HG02840 (cell line): ENCODE data around the gene RINL.
"Not testable (repeated sequence)": the region's sequence is repeated elsewhere in the genome, so short reads cannot be mapped to it uniquely, and the experiment has no call there.

ENCODE experiments used
- ATAC-seq: cut with Tn5 transposase; IDR thresholded peaks from one replicate; pipeline ENCODE4 v1.9.1; 2021; ENCODE audit warnings: mild to moderate bottlenecking, moderate library complexity, moderate number of reproducible peaks; ENCODE audit not compliant: unreplicated experiment, low FRiP score

RINL gene

DNA sequence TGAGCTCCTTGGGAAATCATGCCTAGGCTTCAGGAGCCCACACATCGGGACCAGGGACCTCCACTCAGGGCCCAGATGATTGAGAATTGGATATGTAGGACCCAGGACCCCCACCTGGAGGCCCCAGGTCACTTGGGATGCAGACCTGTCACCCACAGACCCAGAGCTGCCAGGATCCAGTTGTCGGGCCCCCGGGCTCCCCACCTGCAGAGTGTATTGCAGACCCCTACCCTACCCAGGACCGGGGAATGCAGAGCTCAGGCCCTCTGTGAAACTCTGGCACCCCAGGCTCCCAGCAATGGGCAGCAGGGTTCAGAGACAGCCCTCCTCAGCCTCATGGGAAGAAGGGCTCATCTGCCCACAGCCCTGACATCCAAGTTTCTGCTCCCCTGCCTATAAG is 27.5 kb upstream of the RINL start:
- no peak for ATAC-seq

DNA sequence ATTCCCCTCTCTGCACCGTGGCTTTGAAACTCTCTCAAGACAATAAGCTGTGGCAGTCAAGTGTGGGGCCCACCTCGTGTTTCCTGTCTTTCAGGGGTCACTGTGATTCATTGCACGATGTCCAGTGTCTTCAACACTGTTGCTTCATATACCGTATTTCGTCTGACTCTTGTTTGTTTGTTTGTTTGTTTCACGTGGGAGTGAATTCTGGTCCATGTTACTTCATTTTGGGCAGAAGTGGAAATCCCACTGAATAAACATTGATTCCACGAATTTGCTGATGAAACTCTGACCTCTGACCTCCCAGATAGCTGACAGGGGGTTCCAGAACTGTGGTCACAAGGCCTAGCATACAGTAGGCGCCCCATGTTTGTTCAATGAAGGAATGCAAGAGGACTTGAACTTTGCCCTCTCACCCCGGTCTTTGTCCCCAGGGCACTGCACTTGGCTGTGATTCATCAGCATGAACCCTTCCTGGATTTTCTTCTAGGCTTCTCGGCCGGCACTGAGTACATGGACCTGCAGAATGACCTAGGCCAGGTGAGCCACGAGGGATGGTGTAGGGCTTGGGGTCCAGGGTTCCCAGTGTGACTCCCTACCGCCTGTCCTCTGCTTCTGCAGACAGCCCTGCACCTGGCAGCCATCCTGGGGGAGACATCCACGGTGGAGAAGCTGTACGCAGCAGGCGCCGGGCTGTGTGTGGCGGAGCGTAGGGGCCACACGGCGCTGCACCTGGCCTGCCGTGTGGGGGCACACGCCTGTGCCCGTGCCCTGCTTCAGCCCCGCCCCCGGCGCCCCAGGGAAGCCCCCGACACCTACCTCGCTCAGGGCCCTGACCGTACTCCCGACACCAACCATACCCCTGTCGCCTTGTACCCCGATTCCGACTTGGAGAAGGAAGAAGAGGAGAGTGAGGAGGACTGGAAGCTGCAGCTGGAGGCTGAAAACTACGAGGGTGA is 26.8 kb upstream of the RINL start:
- ATAC-seq, result no peak

DNA sequence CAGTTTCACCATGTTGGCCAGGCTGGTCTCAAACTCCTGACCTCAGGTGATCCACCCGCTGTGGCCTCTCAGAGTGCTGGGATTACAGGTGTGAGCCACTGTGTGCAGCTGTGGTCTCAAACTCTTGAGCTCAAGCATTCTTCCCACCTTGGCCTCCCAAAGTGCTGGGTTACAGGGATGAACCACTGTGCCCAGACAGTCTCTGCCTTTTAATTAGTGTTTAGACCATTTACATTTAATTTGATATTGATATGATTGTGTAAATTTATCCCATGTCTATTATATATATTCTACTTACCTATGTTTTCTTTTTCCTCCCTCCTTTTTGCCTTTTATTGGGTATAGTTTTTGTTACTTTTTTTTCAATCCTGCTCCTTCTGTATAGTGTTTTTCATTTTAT is 23.6 kb upstream of the RINL start:
- ATAC-seq, result no peak

DNA sequence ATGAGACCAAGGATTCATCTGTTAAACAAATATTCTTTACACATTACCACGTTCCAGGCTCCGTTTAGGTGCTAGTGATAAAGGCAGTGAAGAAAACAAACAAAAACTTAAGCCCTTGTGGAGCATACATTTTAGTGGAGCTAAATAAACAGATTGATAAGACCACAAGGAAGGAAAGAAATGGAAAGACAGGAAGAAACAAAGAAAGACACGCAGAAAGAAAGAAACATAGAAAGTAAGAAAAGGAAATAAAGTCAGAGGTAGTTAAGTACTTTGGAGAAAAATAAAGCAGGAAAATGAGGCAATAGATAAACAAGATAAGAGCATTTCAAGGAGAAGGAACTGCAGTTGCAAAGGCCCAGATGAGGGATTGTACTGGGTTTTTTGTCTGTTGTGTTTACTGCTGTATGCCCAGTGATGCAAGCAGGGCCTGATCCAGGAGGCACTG is 22.7 kb upstream of the RINL start:
- no peak for ATAC-seq

DNA sequence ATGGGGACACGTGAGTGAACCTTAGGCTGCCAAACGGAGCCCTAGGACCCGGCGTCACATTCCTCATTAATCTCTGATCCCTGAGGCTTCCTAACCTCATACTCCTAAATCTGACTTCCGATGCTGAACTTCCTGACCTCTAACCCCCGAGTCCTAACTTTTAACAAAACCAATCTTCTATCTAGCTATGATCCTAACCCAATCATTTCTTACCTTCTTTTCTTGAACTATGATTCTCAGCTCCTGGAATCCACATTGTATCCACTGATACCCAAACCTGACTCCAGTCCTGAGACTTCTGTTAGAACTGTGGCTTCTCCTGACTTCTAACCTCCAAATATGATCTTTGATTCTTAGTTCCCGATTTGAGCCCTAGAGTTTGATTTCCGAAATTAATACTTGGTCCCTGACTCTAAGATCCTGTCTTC is 22.1 kb upstream of the RINL start:
- ATAC-seq, result no peak

DNA sequence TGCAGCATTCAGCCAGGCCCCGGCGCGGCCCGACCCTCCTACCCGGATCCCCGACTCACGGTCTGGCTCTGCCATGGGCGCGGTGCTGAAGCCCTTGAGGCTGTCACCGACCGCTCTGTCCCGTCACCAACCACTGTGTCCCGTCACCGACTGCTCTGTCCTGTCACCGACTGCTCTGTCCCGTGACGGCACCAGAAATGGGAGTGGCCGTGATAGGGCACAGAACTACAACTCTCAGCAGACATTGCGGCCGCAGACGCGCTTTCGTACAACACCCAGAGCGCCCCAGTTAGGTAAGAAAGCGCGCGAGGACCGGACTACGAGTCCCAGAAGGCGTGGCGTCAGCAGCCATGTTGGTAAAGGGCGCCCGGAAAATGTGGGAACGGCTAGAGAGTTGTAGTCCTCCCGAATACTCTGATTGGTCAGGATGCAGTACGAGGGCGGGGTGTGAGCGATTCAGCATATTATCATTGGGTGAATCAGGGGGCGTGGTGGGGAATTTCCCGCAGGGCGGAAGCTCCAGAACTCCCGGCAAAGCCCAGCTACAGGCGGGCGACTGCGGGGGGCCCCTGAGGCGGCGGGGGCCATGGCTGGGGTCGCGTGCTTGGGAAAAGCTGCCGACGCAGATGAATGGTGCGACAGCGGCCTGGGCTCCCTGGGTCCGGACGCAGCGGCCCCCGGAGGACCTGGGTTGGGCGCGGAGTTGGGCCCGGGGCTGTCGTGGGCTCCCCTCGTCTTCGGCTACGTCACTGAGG is 21.5 kb upstream of the RINL start, which contains the start of the genes NFKBIB and SIRT2:
NFKBIB (plus strand) TSS at position 523 of the 755 bp plus-strand sequence; CDS start at position 587, 64 bp downstream.
SIRT2 (minus strand) TSS at position 172 of the 755 bp plus-strand sequence; CDS start at position 75, 97 bp downstream.
- ATAC-seq, result peak; percentile 90

DNA sequence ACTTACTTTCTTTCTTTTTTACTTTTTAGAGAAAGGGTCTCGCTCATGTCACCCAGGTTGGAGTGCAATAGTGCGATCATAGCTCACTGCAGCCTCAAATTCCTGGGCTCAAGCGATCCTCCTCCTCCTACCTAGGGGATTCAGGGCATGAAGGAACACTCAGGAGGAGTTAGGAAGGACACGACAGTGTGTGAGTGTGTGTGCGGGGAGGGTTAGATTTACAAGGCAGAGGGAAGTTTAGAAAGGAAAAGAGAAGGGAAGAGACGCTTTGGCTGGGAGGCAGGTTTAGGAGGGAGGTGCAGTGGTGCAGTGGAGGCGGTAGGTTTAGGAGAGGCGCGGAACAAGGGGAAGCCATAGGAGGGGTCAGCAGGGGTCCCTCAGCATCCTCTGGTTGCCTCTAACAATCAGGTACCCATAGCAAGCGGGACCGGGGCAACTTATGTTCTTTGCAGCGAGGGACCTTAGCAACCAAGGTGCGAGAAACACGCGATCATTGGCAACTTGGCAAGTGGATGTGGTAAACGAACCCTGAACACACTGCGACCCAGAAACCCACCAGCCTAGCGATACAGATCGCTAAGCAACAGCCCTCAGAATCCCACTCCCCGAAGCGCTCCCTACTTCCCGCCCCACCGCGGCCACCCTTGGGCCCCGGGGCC is 20.8 kb upstream of the RINL start:
- ATAC-seq, result no peak

DNA sequence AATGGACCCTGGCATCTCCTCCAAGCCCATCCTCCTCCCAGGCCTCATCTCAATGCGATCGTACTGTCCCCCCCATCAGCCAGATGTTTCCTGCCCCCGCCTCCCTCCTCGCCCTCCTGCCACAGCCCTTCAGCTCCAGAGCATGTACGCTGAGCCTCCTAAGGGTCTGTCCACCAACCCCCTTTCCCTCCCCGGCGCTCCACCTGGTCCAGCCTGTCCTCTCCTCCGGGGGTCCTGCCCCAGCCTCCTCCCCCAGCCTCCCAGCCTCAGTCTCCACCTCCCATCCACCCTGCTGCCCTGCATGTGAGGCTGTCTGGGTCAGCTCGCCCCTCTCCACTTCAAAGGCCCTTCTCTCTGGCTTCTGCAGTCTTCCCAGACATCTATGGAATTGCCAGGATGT is 16.9 kb upstream of the RINL start:
- no peak for ATAC-seq

DNA sequence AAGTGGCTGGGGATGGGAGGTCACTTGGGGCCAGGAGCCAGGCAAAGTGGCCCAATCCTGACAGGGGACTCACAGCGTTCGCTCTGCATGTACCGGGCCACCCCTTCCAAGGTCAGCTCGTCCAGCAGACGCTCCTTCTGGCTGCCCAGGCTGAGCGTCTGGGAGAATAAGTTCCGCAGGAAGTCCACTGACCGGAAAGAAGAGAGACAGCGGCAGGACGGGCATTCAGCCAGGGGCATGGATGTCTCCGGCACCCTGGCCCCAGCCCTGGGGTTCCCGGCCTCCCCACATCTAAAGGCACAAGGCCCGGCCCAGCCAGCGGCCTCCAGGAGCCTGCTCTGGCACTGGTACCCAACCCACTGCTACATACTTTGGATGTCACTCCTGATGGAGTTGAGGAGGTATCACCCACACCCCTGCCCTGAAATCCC is 15.3 kb upstream of the RINL start:
- ATAC-seq, result no peak

DNA sequence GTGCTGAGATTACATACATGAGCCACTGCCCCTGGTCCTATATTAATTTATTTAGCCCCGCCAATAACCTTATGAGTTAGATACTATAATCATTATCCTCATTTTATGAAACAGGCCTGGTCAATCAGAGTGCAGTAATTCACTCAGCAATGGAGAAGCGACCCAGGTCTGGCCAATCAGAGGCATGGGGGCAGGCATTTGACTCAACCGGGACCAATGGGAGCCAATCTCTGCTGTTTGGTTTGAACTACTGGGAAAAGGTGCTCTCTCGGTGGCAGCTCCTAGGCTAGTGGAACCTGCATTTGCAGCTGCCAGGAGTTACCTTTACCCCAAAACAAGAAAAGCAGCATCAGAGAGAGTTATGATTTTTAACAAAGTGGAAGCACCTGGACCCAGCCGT is 14.8 kb upstream of the RINL start:
- no peak for ATAC-seq

DNA sequence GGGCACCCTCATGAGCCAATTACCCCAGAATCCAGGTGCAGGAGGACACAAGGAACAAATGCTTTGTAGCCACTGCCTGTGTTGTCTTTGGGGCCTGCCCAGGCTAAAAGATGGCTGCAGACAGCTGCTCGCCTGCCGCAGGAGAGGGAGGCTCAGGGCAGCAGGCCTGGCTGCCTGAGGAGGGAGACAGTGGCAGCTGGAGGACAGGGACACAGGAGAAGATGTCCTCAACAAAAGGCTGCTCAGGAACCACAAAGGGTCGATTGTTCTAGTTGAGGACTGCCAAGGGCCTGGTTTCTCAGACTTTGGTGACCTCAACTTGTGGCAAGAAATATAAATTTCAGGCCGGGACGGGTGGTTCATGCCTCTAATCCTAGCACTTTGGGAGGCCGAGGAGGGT is 13.7 kb upstream of the RINL start:
- ATAC-seq, result no peak

DNA sequence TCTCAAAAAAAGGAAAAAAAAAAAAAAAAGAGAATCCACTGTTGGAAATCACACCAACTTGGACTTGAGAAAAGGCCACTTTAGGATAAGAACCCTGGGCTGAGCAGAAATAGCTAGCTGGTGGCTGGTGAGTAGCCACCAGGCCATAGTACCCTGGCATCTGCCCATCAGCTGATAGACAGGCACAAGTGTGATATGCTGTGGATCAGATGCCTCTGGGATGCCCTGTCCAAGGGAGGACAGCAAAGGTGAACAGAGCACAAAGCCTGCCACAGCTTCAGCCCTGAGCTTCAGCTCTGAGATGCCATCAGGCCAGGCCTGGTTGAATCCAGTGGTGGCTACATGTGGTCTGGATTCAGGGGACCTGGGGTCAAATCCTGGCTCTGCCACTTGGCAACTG is 12.6 kb upstream of the RINL start:
- no peak for ATAC-seq

DNA sequence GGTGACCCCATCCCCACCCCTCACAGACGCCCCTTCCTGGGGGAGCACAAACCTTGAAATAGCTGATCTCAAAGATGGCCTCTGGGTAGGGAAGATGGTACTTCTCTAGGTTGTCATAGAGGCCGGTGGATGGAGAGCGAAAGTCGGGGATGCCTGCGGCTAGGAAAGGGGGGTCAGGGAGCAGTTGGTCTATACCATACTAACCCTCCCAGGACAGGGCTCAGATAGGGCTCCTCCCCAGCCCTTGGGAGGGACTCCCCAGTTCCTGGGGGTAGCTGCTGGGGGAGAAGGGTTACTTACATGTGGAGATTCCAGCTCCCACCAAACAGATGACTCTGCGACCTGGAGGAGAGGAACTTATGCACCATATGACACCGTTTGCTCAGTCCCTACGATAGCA is 11.7 kb upstream of the RINL start:
- ATAC-seq, result no peak

DNA sequence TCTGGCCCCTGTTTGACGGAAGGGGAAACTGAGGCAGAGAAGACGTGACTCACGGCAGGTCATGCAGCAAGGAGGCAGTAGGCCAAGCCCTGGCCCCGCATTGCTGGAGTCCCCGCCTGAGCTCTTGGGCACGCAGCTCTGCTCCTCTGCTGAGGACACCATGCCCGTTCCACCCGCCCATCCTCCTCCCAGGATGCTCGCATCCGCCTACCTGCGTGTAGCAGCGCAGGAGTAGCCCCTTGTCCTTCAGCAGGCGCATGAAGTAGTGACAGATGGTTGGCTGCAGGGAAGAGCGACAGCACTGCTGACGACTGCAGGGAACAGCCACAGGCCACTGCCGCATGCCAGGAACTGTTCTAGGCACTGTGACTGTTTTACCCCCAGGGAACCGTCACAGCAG is 10.8 kb upstream of the RINL start:
- no peak for ATAC-seq

DNA sequence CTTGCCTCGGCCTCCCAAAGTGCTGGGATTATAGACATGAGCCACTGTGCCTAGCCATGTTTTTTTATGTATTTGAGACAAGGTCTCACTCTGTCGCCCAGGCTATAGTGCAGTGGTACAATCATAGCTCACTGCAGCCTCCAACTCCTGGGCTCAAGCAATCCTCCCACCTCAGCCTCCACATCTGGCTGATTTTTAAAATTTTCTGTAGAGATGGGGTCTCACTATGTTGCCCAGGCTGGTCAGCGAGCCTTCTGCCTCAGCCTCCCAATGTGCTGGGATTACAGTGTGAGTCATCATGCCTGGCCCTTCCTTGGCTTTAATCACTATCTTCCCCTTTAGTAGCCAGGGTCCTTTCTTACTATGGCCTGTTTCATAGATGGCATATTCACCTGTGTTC is 6.6 kb upstream of the RINL start:
- ATAC-seq, result not testable (repeated sequence)

DNA sequence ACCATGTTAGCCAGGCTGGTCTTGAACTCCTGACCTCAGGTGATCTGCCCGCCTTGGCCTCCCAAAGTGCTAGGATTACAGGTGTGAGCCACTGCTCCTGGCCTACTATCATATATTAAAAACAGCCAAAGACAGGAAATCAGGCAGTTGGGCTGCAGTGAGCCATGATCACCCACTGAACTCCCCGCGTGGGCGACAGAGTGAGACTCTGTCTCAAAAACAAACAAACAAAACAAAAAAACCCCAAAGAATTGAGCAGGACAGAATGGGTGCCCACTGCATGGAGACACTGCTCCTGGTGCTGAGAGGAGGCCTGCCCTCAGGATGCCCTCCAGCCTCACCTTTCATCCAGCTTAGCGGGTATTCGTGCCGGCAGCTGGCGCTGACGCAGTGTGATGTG is 5.2 kb upstream of the RINL start:
- no peak for ATAC-seq

DNA sequence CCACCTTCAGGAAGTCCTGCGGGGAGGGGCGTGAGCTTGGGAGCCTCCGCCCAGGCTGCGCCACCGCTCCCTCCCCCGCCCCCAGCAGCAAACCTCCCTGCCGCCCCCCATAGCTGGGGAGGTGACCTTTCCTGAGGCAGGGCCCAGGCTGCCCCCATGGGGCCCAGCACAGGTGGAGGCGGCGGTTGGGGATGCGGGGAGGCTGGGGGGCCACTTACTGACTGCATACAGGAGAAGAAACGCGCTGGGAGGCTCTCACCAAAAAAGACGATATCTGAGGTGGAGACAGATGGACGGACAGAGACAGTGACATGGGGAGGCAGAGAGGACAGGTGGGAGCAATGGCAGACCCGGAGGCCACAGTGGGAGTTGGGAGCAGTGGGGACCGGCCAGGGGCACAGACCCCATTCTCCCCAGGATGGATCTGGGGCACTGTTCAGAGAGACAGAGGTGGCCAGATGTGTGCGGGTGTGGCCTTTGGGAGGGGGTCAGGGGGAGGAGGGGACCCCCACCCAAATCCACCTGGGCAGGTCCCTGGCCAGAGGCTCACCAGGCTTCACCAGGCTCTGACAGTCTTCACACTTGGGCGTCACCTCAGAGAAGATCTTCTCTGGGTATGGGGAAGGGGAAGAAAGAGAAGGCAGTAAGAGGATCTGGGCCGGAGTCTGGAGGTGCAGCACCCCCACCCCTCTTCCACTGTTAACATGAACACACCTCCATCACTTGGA is 3.0 kb upstream of the RINL start:
- ATAC-seq, result no peak

DNA sequence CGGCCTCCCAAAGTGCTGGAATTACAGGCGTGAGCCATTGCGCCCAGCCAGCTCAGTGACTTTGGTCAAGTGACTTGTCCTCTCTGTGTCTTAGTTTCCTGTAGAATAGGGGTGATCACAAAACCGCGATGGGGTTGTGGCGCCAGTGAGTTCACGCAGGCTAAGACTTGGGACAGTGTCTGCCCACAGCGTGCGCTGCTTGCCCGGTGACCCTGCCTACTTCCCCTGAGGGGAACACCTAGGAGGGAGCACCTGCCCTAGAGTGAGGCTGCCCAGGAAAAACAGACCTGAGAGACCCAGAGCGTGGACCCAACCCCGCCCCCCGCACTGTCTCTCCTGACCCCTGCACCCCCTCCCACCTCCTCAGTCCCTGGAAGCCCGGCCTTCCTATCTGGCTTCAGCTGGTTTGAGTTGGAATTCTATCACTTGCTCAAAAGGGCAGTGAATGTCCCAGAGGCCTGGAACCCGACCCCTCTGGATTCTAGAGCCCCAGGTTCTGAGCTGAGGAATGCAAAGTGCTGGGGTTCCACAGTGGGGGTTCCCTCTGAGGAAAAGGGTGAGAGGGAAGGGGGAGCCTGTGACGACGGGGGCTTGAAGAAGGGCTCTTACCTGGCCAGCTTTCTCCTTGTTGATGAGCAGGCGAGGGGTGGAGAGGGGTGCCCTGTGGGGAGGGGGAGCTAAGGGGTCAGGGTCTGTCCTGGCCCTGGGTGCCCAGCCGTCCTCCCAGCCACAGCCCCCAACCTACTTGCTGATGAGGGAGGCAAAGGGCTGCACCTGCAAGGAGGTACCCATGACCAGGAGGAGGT is 2.2 kb upstream of the RINL start:
- ATAC-seq, result no peak

DNA sequence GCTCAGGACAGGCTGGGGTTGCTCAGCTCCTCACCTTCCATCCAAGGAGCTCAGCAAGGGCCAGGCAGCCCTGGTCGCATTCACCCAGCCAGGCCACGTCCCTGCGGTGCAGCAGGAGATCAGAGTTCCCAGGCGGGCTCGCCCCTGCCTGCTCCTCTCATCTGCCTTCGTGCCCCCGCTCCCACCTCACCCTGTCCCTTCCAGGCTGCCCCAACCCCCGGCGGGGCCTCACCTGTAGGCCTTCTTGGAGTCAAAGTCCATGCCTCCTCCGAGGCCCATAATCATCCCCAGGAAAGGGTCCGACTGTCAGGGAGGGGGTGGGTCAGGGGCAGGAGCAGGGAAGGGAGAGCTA is 1.3 kb upstream of the RINL start:
- ATAC-seq, result no peak
